Measurements from ENCODE around the gene VAMP7. TPM values are rescaled to one million over a fixed set of nuclear protein-coding genes. Genes with fewer than 3 reads are reported as not detected.

The VAMP7 gene
- total and polyA plus RNA-seq, 2 of the 13 experiments (the other 11 are each of a cell fraction or from before 2014, with no cell fraction given) = 13.4 to 20.7 TPM

- no peak overlapping the region for H3K27ac ChIP-seq (ENCODE audit: extremely low read length, insufficient read depth, low read length)
- WGBS (ENCODE audit: low lambda C conversion rate) = 0% methylated on average over 5 of the region's 5 CpGs
- no peak for FAIRE-seq
These were observed 87.6 kb downstream of the VAMP7 start for GRCh38 chrX:155968791-155969190.

More at GRCh38 chrX:155968791-155969190, 87.6 kb downstream of the VAMP7 start:
- Histone ChIP-seq H3K4me2 (ENCODE audit: low read depth, low read length) (no peak overlapping the region), H3K79me2 (ENCODE audit: insufficient read depth, low read length) (no peaks in the 10 kb centered on the region), H3K4me1 (ENCODE audit: insufficient read depth, low read length) (no peaks in the 10 kb centered on the region), H3K9me3 (ENCODE audit: low read length) (peaks cover 44% of the 10 kb centered on the region), H4K20me1 (ENCODE audit: insufficient read depth, low read length) (no peaks in the 10 kb centered on the region), H3K9ac (ENCODE audit: insufficient read depth, low read depth, low read length) (no peak overlapping the region), H3K36me3 (replicated peaks in 1 of 2; ENCODE audit: control insufficient read depth in 1 of 2, insufficient read depth in 2 of 2, low read length in 2 of 2) (no peaks in the 10 kb centered on the region), H3K4me3 (replicated peaks in 1 of 3; ENCODE audit: insufficient read depth in 1 of 3, low read depth in 2 of 3, low read length in 3 of 3) (no peak overlapping the region), H3K27me3 (ENCODE audit: control insufficient read depth in 1 of 2, insufficient read depth in 2 of 2, low read length in 2 of 2) (no peaks in the 10 kb centered on the region), H2AFZ (ENCODE audit: low read length) (no peak overlapping the region)
- ATAC-seq = no peak
- no peak for TF ChIP-seq ZNF143 (CRISPR knock-in tag; IDR thresholded peaks at IDR 0.05)
- TF ChIP-seq ZNF800 (CRISPR knock-in tag; IDR thresholded peaks at IDR 0.05) = no peak
- no peak for TF ChIP-seq EHMT2 (IDR thresholded peaks at IDR 0.05; ENCODE audit: borderline replicate concordance, low read depth, low read length)
- TF ChIP-seq SPEN (CRISPR knock-in tag; IDR thresholded peaks at IDR 0.05; ENCODE audit: low read depth) = no peak
- no peak for TF ChIP-seq NFE2 (CRISPR knock-in tag; IDR thresholded peaks at IDR 0.05)
- no peak for TF ChIP-seq GTF2F1 (IDR thresholded peaks at IDR 0.05; ENCODE audit: low read length)
- no peak for TF ChIP-seq ZBTB3 (CRISPR knock-in tag; IDR thresholded peaks at IDR 0.05; ENCODE audit: borderline replicate concordance, low read depth)
- TF ChIP-seq ZNF879 (CRISPR knock-in tag; IDR thresholded peaks at IDR 0.05) = no peak
- TF ChIP-seq CREB1 (IDR thresholded peaks at IDR 0.05) = no peak
- TF ChIP-seq CREB1 (CRISPR knock-in tag; IDR thresholded peaks at IDR 0.05) = no peak
- TF ChIP-seq SP5 (CRISPR knock-in tag; IDR thresholded peaks at IDR 0.05; ENCODE audit: borderline replicate concordance, low read depth) = no peak
- TF ChIP-seq ZNF253 (CRISPR knock-in tag; IDR thresholded peaks at IDR 0.05; ENCODE audit: borderline replicate concordance) = no peak
- no peak for TF ChIP-seq RBFOX2 (IDR thresholded peaks at IDR 0.05; ENCODE audit: low read depth, low read length)
- no peak for TF ChIP-seq ZMYM2 (CRISPR knock-in tag; IDR thresholded peaks at IDR 0.05)
- TF ChIP-seq SNAPC5 (CRISPR knock-in tag; IDR thresholded peaks at IDR 0.05; ENCODE audit: borderline replicate concordance) = no peak
- POLR2A ChIA-PET = no interaction called here
- no peak for DNase-seq (ENCODE audit: low spot score)
- intact Hi-C loops (cut with micrococcal nuclease; ENCODE audit: unreplicated experiment) = no loop called here
- CTCF ChIA-PET (ENCODE audit: low intra/inter-chr PET ratio, low total read pairs) = no interaction called here
- in situ Hi-C loops (cut with HindIII; ENCODE audit: extremely low pct_ligation_motif_present, low pct_unique_long_range_greater_than_20kb) = no loop called here
- no TSS peak for BruUV-seq (replicated peaks)
